Activated T-cell treated with anti-CD3 and anti-CD28 coated beads, Interleukin-2, amount 50 U/mL, for 72 hours (primary cell): Measurements from ENCODE around the gene PPFIA1. TPM values are rescaled to one million over a fixed set of nuclear protein-coding genes. Genes with fewer than 3 reads are reported as not detected.

ENCODE experiments used
- ATAC-seq, 2 donors: fragments of 150-1000 bp; cut with Tn5 transposase; replicated peaks in 1 of 2; 2 replicates each; pipeline ENCODE4 v1.10.0; 2021; ENCODE audit warnings: moderate library complexity in 2 of 2, mild to moderate bottlenecking in 1 of 2
- DNase-seq, 2 donors: peaks; one replicate each; pipeline ENCODE4 v3.0.0; 2021 to 2022; ENCODE audit warnings: mixed read lengths in 1 of 2
- H3K27ac Mint-ChIP-seq: one replicate; pipeline ENCODE4 v1.8.0; 2022; ENCODE audit warnings: mild to moderate bottlenecking, moderate library complexity, mixed read lengths
- H3K27me3 Mint-ChIP-seq: one replicate; pipeline ENCODE4 v1.8.0; 2022; ENCODE audit warnings: low read depth, mixed read lengths
- H3K36me3 Mint-ChIP-seq, 2 donors: one replicate each; pipeline ENCODE4 v1.8.0; 2022; ENCODE audit warnings: mixed read lengths in 2 of 2, mild to moderate bottlenecking in 1 of 2; ENCODE audit not compliant: insufficient read depth in 2 of 2
- H3K4me1 Mint-ChIP-seq: one replicate; pipeline ENCODE4 v1.8.0; 2022; ENCODE audit warnings: low read depth, mixed read lengths
- H3K4me3 Mint-ChIP-seq, 2 donors: one replicate each; pipeline ENCODE4 v1.8.0; 2022; ENCODE audit warnings: mild to moderate bottlenecking in 2 of 2, mixed read lengths in 2 of 2, moderate library complexity in 2 of 2
- H3K9me3 Mint-ChIP-seq, 2 donors: one replicate each; pipeline ENCODE4 v1.8.0; 2022; ENCODE audit warnings: mixed read lengths in 2 of 2
- total RNA-seq, 2 donors: library from RNA; stranded (reverse); gene quantifications; one replicate each; pipeline ENCODE4 v1.2.3, GENCODE V29; 2022

The PPFIA1 gene
- total RNA-seq, 2 donors from 2014 or later = 40.4 to 44.6 TPM

- H3K4me1 Mint-ChIP-seq = peaks cover 7% of the 10 kb centered on the region
- H3K27me3 Mint-ChIP-seq = no peaks in the 10 kb centered on the region
- peak overlapping the region; percentile 71 for H3K27ac Mint-ChIP-seq
- peaks cover 4 to 9% of the 10 kb centered on the region in 2 donors for H3K36me3 Mint-ChIP-seq
- no peak overlapping the region for H3K4me3 Mint-ChIP-seq
- no peak for ATAC-seq
- no peak for DNase-seq
- no peaks in the 10 kb centered on the region for H3K9me3 Mint-ChIP-seq
These were observed 36.7 kb downstream of the PPFIA1 start for GRCh38 chr11:70307176-70307575.

GRCh38 chr11:70311616-70312015 lies 41.1 kb downstream of the PPFIA1 start:
- Mint-ChIP-seq H3K27ac (no peak overlapping the region), H3K27me3 (no peaks in the 10 kb centered on the region), H3K36me3 (peaks cover 4 to 6% of the 10 kb centered on the region in 2 donors), H3K9me3 (no peaks in the 10 kb centered on the region), H3K4me3 (no peak overlapping the region), H3K4me1 (peaks cover 24% of the 10 kb centered on the region)
- DNase-seq (no peak), ATAC-seq (no peak)

GRCh38 chr11:70312401-70313357 lies 42.2 kb downstream of the PPFIA1 start:
- Mint-ChIP-seq H3K9me3 (no peaks in the 10 kb centered on the region), H3K27me3 (no peaks in the 10 kb centered on the region), H3K36me3 (peaks cover 4 to 6% of the 10 kb centered on the region in 2 donors), H3K4me3 (no peak overlapping the region), H3K4me1 (peaks cover 17% of the 10 kb centered on the region), H3K27ac (no peak overlapping the region)
- DNase-seq (no peak), ATAC-seq (no peak)

- ATAC-seq = no peak
- Mint-ChIP-seq H3K36me3 (peaks cover 4 to 6% of the 10 kb centered on the region in 2 donors), H3K27me3 (no peaks in the 10 kb centered on the region), H3K9me3 (no peaks in the 10 kb centered on the region), H3K4me3 (no peak overlapping the region), H3K4me1 (peaks cover 17% of the 10 kb centered on the region), H3K27ac (no peak overlapping the region)
- no peak for DNase-seq
These were observed 43.5 kb downstream of the PPFIA1 start for GRCh38 chr11:70313945-70314344.

GRCh38 chr11:70314730-70315129 lies 44.2 kb downstream of the PPFIA1 start:
- DNase-seq (no peak), ATAC-seq (no peak)
- no peaks in the 10 kb centered on the region for H3K9me3 Mint-ChIP-seq
- H3K27me3 Mint-ChIP-seq = no peaks in the 10 kb centered on the region
- H3K4me1 Mint-ChIP-seq = peaks cover 17% of the 10 kb centered on the region
- no peak overlapping the region for H3K4me3 Mint-ChIP-seq
- H3K36me3 Mint-ChIP-seq = peaks cover 4 to 6% of the 10 kb centered on the region in 2 donors
- no peak overlapping the region for H3K27ac Mint-ChIP-seq

- no peak overlapping the region for H3K4me3 Mint-ChIP-seq
- H3K27ac Mint-ChIP-seq = no peak overlapping the region
- DNase-seq = no peak
- no peaks in the 10 kb centered on the region for H3K27me3 Mint-ChIP-seq
- peaks cover 3 to 4% of the 10 kb centered on the region in 2 donors for H3K36me3 Mint-ChIP-seq
- ATAC-seq = no peak
- H3K9me3 Mint-ChIP-seq = no peaks in the 10 kb centered on the region
- H3K4me1 Mint-ChIP-seq = peaks cover 17% of the 10 kb centered on the region
These were observed 45.2 kb downstream of the PPFIA1 start for GRCh38 chr11:70315716-70316115.

GRCh38 chr11:70317581-70318305 lies 47.3 kb downstream of the PPFIA1 start:
- Mint-ChIP-seq H3K27me3 (no peaks in the 10 kb centered on the region), H3K27ac (no peak overlapping the region), H3K4me3 (no peak overlapping the region), H3K9me3 (no peaks in the 10 kb centered on the region), H3K4me1 (peaks cover 14% of the 10 kb centered on the region), H3K36me3 (no peaks in the 10 kb centered on the region)
- DNase-seq (no peak), ATAC-seq (no peak)

- Mint-ChIP-seq H3K4me1 (peaks cover 10% of the 10 kb centered on the region), H3K36me3 (peaks cover 0 to 3% of the 10 kb centered on the region in 2 donors), H3K4me3 (no peak overlapping the region), H3K27me3 (no peaks in the 10 kb centered on the region), H3K27ac (no peak overlapping the region), H3K9me3 (no peaks in the 10 kb centered on the region)
- no peak for ATAC-seq
- no peak for DNase-seq
These were observed 49.0 kb downstream of the PPFIA1 start for GRCh38 chr11:70319396-70320076.

GRCh38 chr11:70322666-70323065 lies 52.2 kb downstream of the PPFIA1 start:
- peaks cover 10% of the 10 kb centered on the region for H3K4me1 Mint-ChIP-seq
- H3K36me3 Mint-ChIP-seq = peaks cover 4 to 6% of the 10 kb centered on the region in 2 donors
- ATAC-seq (no peak), DNase-seq (no peak)
- no peak overlapping the region for H3K4me3 Mint-ChIP-seq
- no peak overlapping the region for H3K27ac Mint-ChIP-seq
- no peaks in the 10 kb centered on the region for H3K9me3 Mint-ChIP-seq
- no peaks in the 10 kb centered on the region for H3K27me3 Mint-ChIP-seq

GRCh38 chr11:70323806-70324205 lies 53.3 kb downstream of the PPFIA1 start:
- peak overlapping the region; percentile 45 for H3K27ac Mint-ChIP-seq
- DNase-seq (no peak), ATAC-seq (no peak)
- H3K4me1 Mint-ChIP-seq = peaks cover 10% of the 10 kb centered on the region
- H3K36me3 Mint-ChIP-seq = peaks cover 4 to 6% of the 10 kb centered on the region in 2 donors
- H3K9me3 Mint-ChIP-seq = no peaks in the 10 kb centered on the region
- H3K27me3 Mint-ChIP-seq = no peaks in the 10 kb centered on the region
- no peak overlapping the region for H3K4me3 Mint-ChIP-seq

- ATAC-seq = no peak
- Mint-ChIP-seq H3K9me3 (no peaks in the 10 kb centered on the region), H3K27ac (peak overlapping the region; percentile 45), H3K4me1 (peaks cover 10% of the 10 kb centered on the region), H3K27me3 (no peaks in the 10 kb centered on the region), H3K36me3 (peaks cover 4 to 6% of the 10 kb centered on the region in 2 donors), H3K4me3 (no peak overlapping the region)
- DNase-seq = no peak
These were observed 54.1 kb downstream of the PPFIA1 start for GRCh38 chr11:70324376-70325115.

- Mint-ChIP-seq H3K27me3 (no peaks in the 10 kb centered on the region), H3K27ac (no peak overlapping the region), H3K4me1 (peaks cover 10% of the 10 kb centered on the region), H3K4me3 (no peak overlapping the region), H3K9me3 (no peaks in the 10 kb centered on the region), H3K36me3 (peaks cover 4 to 8% of the 10 kb centered on the region in 2 donors)
- DNase-seq = no peak
- no peak for ATAC-seq
These were observed 55.3 kb downstream of the PPFIA1 start for GRCh38 chr11:70325824-70326223.
